Fibroblast of skin of right quadriceps (primary cell): ENCODE data around the gene ZNF83.
"Not testable (repeated sequence)": the region's sequence is repeated elsewhere in the genome, so short reads cannot be mapped to it uniquely, and the experiment has no call there.

Experiments
- DNase-seq: peaks from one replicate; pipeline ENCODE4 v3.0.0-alpha.2; 2013

The ZNF83 gene

GRCh38 chr19:52638601-52639000 is 446 bp upstream of the ZNF83 start:
- no peak for DNase-seq

- DNase-seq: no peak
Observed at GRCh38 chr19:52635786-52636570, 2.2 kb downstream of the ZNF83 start.

DNA sequence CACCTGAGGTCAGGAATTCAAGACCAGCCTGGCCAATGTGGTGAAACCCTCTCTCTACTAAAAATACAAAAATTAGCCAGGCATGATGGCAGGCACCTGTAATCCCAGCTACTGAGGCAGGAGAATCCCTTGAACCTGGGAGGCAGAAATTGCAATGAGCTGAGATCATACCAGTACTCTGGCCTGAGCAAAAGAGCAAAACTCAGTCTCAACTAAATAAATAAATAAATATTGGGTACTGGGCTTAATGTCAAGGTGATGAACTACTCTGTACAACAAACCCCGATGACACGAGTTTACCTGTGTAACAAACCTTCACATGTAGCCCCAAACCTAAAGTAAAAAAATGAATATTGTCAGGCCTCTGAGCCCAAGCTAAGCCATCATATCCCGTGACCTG is 10.7 kb downstream of the ZNF83 start:
- DNase-seq: not testable (repeated sequence)

GRCh38 chr19:52626915-52627314 is 11.2 kb downstream of the ZNF83 start:
- no peak for DNase-seq

GRCh38 chr19:52622261-52622660 is 15.9 kb downstream of the ZNF83 start:
- no peak for DNase-seq

GRCh38 chr19:52621376-52621775 is 16.8 kb downstream of the ZNF83 start:
- no peak for DNase-seq

- DNase-seq: no peak
Observed at GRCh38 chr19:52613299-52613906, 24.8 kb downstream of the ZNF83 start.

- no peak for DNase-seq
Observed at GRCh38 chr19:52603558-52604207, 34.5 kb downstream of the ZNF83 start.

- DNase-seq: no peak
Observed at GRCh38 chr19:52602941-52603340, 35.2 kb downstream of the ZNF83 start.

DNA sequence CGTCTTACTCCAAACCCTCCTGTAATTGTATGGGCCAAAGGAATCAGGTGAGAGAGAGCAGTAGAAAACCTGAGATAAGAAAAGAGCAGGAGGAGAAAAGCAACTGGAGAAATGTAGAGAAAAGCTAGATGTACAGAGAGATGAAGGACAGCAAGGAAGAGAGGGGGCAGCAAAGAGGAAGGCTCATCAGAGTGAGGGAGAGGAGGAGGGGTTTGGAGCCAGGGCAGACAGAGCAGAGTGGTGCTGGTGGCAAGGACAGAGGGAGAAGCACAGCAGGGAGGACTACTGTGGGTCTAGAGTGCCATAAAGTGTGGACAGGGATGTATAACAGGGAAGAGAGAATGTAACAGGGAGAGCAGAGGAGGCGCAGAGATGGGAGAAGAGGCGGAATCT is 36.2 kb downstream of the ZNF83 start:
- peak; percentile 7 for DNase-seq

DNA sequence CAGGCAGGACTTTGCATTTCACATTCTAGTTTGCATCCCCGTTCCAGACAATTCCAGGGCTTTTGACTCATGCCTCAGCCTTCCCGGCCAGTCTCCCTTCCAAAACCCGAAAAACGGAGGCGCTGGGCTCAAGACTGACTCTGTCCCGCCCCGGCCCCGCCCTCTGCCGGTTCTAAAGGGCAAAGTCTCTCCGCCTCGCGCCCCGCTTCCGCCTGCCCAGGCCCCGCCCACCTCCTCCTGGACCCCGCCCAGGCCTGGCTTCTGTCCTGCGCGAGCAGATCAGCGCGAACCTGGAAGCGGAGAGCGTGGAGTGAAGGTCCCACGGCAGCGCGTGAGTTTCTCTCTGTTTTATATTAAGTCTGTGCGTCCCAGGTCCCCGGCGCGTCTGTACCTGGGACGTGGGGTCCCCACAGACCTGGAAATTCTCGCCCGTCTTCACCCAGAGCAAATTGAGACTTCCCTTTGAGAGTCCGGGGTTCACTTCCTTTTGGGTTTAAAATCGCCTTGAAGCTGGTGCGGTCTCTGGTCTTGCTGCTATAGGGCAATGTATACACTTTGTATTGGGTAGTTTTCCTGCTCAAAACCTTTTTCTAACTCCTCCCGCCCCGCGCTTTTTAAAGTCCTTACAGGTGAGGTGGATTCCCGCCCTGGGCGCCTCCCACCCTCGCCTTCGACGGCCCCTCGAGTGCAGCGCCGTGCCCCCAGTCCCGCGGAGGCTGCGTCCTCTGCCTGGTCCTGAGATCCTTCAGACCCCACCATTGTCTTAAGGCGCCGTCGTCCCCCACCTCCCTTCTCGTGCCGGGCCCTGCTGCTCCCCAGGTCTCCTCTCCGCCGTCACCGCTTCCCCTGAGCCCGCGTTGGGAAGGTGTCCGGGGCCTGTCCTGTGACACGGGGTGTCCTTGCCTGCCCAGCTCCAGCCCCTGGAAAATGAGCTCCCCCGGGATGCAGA is 36.9 kb downstream of the ZNF83 start:
- peak; percentile 86 for DNase-seq

- no peak for DNase-seq
Observed at GRCh38 chr19:52600639-52601024, 37.5 kb downstream of the ZNF83 start.

DNA sequence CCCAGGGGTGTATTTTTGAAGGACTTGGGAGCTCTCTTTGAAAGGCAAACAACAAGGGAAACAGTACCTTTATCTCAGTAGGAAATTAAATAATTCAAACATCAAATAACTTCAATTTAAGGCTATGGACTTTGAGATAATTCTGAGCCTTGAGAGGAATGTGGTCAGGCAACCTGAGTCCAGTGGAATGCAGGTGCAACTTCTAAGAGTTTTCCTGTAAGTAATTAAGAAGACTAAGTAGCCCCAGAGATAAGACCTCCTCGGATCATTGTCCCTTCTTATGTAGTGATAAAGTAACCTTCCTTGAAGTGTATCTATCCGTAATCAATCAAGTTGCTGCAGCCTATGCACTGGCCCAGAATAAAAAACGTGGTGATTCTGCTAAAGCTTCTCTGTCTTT is 38.9 kb downstream of the ZNF83 start:
- DNase-seq: no peak

GRCh38 chr19:52593441-52593840 is 44.7 kb downstream of the ZNF83 start:
- DNase-seq: not testable (repeated sequence)

DNA sequence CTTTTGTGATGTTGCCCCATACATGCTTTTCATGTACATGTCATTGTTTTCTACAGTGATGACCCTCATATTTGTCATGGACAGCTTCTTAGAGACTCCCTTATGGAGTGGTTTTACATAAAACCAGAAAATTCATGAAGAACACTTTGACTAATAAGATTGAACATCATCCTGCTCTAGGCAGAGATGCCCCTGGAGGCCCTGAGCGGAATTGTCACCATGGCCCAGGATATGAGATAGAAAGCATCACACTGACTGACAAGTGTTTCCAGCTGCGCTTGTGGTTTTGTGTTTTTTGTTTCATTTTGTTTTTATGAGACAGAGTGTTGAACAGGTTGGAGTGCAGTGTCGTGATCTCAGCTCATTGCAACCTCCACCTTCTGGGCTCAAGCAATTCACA is 45.9 kb downstream of the ZNF83 start:
- no peak for DNase-seq

GRCh38 chr19:52590728-52591127 is 47.4 kb downstream of the ZNF83 start:
- no peak for DNase-seq

DNA sequence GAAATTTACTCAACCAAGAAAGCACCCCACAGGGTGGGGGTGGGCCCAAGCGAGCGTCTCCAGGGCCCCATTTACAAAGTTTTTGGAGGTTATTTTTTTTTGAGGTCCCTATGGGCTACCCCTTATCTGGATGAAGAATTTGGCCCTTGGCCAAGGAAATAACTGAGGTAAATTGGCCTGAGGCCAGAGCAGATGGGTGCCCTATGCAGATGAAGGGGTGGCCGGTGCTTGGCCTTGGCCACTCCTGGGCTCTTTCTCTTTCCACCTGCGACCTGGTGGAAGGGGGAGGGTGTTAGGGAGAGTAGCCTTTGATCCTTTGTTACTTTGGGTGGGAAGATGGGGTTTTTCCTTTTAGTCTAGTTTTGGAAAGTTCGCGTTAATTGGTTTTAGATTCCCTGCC is 52.6 kb downstream of the ZNF83 start:
- DNase-seq: no peak

DNA sequence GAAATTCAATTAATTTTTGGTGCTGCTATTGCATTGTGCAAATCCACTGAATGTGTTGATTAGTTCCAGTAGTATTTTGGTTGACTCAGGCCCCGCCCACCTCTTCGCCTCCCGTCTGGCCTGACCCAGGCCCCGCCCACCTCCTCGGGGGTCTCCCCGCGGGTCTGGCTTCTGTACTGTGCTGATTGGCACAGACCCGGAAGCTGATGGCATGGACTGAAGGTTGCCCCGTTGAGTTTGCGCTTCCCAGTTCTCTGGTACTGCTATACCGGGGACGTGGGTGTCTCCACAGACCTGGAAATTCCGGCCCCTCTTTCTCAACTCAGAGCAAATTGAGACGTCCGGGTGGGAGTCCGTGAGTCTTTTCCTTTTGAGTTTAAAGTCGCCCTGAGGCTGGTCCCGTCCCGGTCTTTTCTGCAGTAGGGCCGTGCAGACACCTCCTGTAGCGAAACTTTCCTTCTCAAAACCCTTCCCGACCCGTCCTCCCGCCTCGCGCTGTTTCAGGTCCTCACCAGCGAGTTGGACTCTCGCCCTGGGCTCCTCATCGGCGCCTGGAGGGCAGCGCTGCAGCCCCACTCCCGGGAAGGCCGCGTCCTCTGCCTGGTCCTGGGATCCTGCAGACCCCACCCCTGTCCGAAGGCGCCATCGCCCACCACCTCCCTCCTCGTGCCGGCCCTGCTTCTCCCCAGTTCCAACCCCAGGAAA is 53.3 kb downstream of the ZNF83 start:
- no peak for DNase-seq

DNA sequence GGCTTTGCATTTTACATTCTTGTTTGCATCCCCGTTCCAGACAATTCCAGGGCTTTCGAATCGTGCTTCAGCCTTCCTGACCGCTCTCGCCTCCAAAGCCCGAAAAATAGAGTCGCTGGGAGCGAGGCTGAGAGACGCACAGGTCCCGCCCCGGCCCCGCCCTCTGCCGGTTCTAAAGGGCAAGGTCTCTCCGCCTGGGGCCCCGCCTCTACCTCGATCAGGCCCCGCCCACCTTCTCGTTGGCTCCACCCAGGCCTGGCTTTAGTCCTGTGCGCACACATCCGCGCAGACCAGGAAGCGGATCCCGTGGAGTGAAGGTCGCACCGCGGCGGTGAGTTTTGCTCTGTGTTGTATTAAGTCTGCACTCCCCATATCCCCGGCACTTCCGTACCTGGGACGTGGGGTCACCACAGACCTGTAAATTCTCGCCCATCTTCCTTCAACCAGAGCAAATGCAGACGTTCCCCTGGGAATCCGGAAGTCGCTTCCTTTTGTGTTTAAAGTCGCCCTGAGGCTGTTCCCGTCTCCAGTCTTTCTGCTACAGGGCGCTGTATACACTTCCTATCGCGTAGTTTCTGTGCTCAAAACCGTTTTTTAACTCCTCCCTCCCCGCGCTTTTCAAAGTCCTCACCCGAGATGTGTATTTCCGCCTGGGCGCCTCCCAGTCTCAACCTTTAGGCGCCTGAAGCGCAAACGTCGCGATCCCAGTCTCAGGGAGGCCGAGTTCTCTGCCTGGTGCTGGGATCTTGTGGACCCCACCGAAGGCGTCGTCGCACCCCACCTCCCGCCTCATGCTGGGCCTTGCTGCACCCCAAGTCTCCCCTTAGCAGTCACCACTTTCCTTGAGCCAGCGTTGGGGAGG is 67.9 kb downstream of the ZNF83 start, which contains the start of gene ZNF701:
Gene ZNF701 (plus strand): TSS at position 288 of the 862 bp plus-strand sequence. CDS start 3,861 bp downstream, outside the sequence.
- peak; percentile 91 for DNase-seq

GRCh38 chr19:52569638-52569999 is 68.5 kb downstream of the ZNF83 start:
- DNase-seq: not testable (repeated sequence)

DNA sequence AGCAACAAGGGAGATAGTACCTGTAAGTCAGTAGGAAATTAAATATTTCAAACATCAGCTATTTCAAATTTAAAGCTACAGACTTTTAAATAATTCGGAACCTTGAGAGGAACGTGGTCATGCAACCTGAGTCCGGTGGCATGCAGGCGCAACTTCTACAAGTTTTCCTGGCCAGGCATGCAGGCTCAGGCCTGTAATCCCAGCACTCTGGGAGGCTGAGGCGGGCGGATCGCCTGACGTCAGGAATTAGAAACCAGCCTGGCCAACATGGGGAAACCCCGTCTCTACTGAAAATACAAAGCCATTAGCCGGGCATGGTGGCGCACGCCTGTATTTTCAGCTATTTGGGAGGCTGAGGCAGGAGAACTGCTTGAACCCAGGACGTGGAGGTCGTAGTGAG is 70.2 kb downstream of the ZNF83 start:
- no peak for DNase-seq
